Stimulated activated CD4-positive, alpha-beta T cell treated with anti-CD3 and anti-CD28 coated beads, TNF-alpha, amount 100 ng/mL, for 4 hours (primary cell): ENCODE data around the gene CALD1.
"Not testable (repeated sequence)": the region's sequence is repeated elsewhere in the genome, so short reads cannot be mapped to it uniquely, and the experiment has no call there.

Source experiments
- DNase-seq, 3 experiments: peaks; one replicate each; pipeline ENCODE4 v3.0.0-alpha.2; 2020; ENCODE audit warnings: low read depth in 3 of 3

Gene CALD1

DNA sequence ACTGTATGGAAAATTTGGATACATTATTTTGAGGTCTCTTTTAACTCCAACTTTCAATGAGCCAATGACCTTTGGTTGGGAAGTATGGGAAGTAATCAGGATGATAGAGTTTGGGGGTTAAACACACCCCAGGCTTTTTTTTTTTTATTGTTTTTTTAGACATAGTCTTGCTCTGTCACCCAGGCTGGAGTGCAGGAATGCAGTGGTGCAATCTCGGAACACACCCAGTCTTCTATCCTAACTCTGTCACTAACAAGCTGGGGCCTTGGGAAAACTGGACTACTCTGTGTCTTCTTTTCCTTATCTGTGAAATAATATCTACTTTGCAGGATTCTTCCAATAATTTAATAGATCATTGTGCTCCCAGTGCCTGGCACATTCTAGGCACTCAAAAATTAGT lies 169.3 kb downstream of the CALD1 start:
- no peak for DNase-seq

DNA sequence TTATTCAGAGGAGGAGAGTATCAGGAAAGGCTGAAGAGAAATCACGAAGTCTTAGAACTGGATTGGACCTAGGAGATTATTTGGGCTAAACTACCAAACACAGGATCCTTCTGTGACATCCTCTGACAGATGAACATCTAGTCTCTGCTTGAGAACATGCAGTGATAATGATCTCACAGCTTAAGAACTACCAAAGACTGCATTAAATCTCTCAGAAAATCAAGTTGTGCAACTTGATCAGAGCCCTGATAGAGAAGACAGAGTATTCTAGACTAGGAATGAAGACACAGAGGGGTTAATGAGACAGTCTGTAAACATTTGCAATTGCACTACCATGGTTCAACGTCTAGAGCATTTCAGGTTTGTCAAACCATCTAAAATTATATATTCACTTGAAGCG lies 169.7 kb downstream of the CALD1 start:
- no peak for DNase-seq

DNA sequence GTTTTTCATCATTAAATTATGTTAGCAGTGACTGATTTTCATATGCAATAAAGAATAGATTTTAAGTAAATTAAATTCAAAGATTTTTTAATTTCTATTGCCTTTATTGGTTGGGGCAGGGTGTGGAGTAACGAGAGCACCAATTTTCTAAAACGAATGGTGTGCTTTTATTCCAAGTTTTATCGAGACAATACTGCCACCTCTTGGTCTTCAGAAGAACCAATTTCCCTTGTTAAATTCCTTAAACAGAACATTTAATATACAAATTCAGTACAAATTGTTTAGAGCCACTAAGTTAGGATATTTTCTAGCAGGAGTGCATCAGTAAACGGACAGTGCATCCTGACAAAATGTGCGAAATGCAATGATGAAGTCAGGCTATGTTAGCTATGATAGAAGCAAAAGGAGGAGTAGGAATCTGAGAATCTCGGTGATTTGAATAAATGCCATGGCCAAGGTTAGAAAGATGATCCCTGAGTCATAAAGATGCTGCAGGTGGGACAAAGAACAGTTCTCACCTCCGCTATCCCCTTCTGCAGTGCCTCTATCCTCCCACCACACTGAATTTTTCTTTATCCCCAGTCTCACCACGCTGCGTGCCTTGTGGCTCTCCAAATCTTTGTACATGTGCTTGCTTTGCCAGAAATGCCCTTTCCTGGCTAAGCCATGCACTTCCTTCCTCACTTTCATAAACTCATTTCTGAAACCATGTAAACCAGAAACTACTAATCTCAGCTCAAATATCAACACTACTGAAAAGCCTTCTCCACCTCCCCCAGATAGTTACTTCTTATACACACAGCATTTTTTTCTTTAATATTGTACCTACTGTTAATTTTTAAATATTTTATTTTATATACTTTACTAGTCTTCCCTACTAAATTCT lies 175.0 kb downstream of the CALD1 start:
- DNase-seq, result no peak

DNA sequence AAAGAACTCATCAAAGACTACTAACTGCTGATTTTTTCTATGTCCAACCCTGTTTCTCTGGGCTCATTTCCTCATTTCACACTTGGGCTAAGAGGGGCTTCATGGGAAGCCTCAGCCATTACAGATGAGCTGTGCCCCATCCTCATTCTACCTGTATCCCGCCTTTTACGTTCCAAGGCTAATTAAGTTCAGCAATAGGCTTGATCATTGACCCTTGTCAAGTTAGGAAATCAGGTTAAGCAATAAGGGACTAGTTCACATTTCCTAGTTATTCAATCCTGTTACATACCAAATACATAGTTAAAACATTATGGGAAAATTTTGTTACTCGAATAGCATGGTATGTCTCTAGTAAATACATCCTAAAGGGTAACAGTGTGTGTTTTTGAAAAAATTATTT lies 177.6 kb downstream of the CALD1 start:
- DNase-seq, result no peak

DNA sequence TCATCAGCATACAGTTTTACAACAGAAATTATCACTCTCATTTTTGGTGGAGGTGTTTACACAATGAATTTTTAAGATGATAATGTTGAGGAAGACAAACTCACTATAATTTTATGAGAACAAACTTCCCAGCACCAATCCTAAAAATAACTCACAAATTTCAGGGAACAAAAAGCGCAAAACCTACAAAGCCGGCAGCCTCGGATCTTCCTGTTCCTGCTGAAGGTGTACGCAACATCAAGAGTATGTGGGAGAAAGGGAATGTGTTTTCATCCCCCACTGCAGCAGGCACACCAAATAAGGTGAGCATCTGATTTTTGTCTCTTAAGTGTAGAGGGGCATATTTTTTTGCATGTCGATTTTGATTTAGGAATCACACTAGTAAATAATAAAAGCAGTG lies 180.4 kb downstream of the CALD1 start:
- no peak for DNase-seq

DNA sequence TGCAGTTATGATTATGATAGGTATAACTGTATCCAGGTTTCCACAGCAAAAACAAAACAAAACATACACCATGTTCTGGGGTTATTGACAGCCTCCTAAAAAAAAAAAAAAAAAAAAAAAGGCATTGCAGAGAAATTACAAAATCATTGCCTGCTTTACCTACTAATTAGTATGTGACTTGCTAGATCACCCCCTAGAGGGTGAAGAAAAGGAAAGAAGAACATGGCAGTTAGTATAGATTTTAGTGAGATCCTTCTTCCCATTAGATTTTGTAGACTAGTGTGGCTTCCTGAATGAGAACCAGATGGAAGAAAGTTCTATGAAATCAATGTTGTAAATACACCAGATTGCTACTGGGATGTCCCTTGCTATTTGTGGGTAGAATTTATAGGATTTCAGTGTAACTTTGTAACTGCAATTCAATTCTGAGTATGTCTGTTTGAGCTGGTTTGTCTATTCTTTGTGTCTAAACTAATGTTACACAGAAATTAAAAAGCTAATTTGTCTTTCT lies 182.9 kb downstream of the CALD1 start:
- DNase-seq, result no peak

DNA sequence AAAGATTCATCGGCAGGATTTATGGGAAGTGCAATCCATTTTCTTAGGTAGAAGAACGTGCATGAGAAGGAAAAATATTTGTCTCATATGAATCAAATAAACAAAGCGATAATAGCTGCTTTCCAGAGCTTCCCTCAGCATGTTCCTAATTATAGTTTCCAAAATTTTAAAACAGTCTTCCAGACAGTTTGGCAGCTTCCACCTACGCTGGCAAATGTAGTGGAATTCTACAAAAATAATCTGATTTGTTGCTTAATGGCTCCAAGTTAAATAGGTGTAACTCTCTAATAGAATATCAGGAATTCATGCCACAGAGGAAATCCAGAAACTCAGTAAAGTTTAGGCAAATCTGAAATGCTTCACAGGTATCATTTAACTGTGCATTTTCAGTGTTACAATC lies 183.6 kb downstream of the CALD1 start:
- no peak for DNase-seq

DNA sequence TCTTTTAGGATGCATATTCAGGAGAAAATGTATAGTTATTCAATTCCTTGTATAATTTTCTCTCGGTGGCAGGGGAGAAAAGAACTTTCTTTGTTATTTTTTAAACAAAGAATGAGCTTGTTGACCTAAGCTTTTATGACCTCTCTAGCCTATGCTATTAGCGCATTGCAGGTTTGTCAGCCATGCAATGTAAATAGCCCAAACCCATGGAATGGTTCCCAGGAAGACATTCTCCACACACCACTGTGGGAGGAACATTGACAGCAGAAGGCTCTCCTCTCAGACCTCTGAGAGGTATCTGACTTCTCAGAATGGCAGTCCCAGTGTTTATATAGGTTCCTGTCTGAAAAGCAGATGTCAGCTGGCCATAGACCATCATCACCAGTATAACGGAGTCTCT lies 187.3 kb downstream of the CALD1 start:
- no peak for DNase-seq

DNA sequence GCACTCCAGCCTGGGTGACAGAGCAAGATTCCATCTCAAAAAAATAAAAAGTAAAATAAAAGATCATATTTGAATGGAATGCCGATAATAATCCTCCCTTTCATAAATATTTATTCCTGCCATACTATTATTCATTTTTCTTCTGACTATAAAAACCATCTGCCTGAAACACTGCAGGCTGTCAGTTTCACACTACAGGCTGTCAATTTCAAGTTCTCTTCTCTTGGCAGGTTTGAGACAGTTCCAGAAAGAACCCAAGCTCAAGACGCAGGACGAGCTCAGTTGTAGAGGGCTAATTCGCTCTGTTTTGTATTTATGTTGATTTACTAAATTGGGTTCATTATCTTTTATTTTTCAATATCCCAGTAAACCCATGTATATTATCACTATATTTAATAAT lies 188.7 kb downstream of the CALD1 start:
- DNase-seq, result no peak

DNA sequence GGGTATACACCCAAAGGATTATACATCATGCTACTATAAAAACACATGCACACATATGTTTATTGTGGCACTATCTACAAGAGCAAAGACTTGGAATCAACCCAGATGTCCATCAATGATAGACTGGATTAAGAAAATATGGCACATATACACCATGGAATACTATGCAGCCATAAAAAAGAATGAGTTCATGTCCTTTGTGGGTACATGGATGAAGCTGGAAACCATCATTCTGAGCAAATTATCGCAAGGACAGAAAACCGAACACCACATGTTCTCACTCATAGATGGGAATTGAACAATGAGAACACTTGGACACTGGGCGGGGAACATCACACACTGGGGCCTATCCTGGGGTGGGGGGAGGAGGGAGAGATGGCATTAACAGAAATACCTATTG lies 202.2 kb downstream of the CALD1 start:
- DNase-seq, result not testable (repeated sequence)

DNA sequence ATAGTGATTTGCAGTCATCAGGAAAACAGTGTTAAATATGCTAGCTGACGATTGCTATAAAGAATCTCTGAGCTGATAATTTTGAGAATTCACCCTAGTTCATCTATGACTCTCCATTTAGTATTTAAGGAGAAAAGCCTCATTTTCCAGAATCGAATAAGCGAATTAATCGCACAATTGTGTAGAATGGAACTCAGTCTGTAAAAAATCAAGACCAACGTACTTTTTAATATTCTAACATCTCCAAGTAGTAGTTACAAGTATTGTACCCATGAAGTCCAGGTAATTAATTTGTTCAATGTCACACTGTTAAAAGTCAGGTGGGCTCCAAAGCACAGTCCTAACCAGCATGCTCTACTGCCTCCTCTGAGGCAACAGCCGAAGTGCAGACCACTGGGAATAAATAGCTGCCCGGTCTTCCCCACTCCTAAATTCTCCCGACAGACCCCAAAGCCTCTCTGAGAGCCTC lies 206.5 kb downstream of the CALD1 start:
- DNase-seq, result no peak

DNA sequence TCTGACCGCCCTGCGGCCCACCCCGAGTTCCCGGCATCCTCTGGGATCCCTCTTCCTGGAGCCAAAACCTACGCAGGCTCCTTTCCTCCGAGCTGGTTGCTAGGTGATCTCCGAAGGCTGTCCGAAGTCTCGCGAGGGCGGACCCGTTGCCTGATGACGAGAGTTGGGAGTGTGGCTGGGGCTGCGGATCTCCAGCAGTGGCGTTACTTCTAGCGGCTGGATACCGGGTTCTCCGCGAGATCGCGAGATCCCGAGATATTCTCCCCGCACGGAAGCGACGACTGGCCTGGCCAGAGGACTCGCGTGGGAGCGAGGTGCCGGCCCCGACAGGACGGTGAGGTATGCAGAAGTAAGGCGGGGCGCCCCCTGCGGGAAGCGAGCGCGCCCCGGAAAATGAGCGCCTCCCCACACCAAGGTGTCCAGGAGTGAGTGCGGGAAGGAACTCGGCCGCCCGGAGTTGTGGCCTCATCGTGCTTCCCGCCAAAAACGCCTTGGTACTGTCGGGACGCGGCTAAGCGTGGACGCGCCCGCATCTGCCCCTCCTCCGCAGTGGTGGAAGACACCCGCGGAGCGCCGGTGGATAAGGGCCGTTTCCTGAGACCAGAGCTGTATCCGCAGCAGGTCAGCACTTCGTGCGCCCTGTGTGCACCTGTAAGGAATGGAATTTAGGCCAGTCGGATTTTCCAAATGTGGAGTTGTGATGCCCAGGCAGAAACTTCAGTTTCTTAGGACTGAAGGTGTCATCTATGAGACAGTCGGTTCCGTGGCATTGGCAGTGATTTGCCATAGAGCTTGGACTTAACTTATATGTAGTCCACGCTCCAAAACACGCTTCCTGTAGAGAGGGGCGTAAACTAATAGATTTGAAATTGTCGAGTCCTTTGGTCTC lies 207.2 kb downstream of the CALD1 start, which contains the start of gene AGBL3:
TSS of gene AGBL3 (plus strand) at position 146 of the 889 bp plus-strand sequence. CDS start 1,426 bp downstream, outside the sequence.
- DNase-seq, result peak; percentile 77 to 84 (median 84)

DNA sequence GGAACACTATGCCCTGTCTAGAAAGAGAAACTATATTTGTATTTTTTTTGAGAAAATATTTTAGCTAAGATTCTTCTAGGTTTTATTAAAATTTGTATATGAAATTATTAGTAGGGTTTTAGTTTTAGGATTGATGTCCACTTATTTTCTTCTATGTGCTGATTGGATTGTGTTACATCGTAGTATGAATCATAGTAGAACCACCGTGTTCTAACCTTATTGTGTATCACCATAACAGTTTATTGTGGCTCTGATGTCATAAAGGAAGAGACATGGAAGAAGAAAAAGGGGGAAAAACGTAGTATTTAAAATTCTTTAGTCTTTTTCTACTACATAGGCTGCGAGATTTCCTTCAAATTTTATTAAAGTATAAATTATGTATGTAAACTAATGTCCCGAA lies 208.7 kb downstream of the CALD1 start:
- no peak for DNase-seq

DNA sequence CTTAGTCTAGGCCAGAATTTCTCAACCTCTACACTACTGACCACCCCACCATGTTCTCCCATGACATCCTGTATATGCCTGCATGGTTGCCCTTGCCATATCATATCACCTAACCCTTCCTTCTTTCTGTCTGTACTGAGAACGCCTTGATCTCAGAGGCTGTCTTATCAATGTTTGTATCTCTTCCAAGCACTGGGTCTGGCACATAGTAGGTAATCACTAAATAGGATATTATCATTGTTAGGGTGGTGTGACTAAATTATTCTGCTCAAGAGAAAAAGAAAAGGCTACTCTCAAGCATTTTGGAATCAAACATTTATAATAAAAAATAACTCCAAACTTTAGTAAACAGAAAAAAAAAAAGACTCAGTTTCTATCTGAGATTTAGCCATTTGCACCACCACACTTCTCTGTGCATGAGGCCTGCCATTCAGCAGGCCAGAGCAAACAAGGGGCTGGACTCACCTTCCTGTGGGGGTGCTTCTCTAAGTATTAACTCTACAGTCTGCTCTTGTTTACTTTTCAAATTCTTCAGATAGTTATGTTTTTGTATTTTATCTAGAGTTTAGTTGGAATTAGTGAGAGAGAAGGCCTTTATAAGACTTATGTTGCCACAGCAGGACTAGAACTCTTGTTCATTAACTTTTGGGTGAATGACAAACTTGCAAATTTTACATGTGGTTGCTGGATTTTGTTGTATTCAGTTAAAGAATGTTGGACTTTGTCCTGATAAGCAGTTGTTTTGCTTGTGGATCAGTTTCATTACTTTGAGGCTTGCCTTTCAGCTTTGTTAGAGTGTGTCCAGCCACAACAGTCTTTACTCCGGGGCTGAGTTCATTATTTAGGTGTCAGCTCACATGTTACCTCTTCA lies 212.3 kb downstream of the CALD1 start:
- no peak for DNase-seq

DNA sequence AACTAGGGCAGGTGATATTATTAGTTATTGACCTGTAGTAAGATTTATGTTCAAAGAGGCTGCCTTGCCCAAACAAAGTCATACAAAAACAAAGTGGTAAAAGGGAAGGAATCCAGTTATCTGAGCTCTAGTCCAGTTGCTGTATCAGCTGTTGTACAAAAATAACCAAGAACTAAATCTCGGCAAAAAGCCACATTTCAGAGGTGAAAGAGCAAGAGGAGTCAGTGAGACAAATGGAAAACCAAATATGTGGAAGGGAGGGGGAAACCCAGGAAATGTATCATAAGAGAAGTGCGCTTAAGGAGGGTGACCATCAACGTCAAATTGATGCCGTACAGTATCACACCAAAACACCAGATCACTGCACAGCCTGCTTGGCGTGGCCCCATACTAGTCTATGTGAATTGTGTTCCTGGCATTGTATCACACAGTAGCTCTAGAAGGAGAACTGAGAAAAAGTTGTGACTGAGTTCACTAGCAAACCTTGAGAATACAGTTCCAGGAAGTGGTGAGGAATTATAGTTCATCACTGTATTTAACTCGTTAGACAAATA lies 213.3 kb downstream of the CALD1 start:
- DNase-seq, result no peak

DNA sequence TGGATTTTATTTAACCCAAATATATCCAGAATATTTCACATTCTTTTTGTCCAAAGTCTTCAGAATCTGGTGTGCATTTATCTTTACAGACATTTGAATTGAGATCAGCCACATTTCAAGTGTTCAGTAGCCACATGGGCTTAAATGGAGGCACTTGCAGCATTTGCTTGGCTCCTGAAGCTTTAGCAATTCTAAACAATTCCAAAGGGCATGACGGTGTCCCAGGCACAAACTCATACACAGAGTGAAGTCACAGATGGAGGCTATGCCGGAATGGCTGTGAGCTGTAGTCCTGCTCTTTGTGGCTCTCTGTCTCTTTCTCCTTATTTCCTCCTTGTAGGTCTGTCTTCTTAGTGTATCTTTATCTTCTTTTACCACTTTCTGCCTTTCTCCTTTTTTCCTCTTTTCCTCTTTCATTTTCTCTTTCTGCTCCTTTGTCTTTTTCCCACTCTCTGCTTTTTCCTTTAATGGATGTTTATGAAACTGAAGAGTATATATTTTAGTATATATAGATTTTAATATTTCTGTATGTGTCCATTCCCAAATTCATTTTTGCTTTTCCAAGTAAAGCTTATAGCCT lies 214.5 kb downstream of the CALD1 start:
- no peak for DNase-seq

DNA sequence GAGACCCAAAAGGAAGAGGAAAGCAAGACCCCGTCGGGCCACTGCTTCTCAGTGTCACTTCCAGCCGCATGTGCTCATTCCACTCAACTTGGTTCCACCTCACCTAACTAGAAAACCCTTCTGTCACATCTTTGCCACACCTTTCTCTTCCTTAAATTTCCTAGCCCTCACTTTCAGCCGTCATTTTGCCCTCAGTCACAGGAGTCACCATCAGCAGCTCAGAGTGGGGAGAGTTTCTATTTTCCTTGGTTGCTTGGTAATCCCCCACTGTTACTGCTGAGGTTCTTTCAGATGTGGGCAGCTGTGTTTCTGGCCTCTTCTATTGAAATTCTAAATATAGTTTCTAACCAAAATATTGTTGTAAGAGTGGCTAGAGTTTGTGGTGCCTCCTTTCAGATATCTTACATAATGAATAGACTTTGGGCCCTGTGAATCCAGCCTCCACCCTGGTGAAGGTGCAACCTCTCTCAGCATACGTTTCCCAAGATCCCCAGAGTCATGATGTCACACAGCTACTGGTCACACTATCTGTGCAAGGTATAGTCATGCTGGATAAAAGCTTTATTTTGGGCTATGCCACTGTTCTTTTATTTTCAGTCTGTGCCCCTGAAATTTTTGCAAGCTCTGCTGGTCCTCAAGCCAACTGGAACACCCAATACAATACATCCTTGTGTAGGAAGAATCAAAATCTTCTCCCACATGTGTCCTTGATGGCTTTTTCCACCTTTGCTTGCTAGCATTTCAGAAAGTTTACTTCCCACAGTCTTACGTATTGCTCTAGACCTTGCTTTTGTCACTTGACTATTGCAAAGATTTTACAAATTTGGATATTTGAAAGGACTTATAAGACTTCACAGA lies 216.0 kb downstream of the CALD1 start:
- DNase-seq, result no peak

DNA sequence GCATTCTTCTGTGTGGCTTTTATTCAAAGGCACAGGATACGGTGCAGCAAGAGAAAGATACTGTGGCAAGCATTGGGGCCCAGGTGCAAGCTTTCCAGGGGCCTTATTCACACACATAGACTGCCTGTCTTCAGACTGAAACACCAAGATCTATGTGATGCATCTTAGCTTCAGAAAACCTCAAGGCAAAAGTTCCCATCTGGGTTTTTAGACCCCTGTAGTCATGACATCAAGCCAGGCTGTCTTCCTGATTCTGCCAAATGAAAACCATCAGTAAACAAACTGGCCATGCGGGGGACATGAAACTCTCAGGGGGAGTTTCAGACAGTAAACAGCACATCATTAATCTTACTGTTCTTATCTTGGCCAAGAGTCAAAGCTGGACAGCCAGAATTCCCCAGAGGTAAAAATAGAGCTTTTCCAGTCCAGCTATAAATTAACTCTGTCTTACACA lies 216.7 kb downstream of the CALD1 start:
- no peak for DNase-seq

DNA sequence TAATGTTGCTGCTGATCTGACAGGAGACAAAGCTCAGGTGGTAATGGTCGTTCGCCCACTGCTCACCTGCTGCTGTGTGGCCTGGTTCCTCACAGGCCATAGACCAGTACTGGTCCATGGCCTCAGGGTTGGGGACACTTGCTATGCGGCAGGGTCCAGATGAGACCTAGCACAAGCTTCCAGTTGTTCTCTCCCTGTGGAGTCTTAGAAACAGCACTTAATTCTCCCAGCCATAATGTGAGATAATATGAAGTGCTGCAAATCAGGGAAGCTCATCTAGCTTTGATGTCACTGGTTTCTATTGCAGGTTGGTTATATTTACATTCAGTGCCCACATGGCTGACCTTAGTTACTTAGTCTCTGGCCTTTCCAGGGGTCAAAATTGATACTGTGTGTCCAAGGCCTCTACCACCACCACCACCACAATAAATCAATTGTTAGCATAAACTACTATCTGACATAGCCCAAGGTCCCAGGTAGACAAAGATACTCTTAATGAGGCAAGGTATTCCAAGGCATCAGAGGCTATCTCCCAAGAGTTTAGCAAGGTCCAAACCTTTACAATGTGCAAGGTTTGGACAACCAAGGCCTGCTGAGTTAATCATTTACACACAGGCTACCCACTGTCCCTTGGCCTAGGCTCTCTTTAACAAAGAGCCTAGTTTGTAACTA lies 217.9 kb downstream of the CALD1 start:
- no peak for DNase-seq
